SK-N-SH (cell line): Measurements from ENCODE around the gene FLYWCH2. TPM values are rescaled to one million over a fixed set of nuclear protein-coding genes. Genes with fewer than 3 reads are reported as not detected.

Experiments
- CTCF ChIA-PET: fragments of 300-600, 350-600 bp; formaldehyde crosslinking; extraction: SDS; loops from one replicate; lab custom pipeline; 2021; lab: Yijun Ruan, JAX
- POLR2A ChIA-PET: fragments of 350-600 bp; sonication (Branson Sonifier 250); formaldehyde crosslinking; extraction: SDS; loops from one replicate; lab custom pipeline; 2020; ENCODE audit warnings: antibody characterized with exemption, inconsistent platforms; lab: Yijun Ruan, JAX
- DNase-seq: peaks from one replicate; pipeline ENCODE4 v3.0.0; 2012
- H2AFZ ChIP-seq: fragments of 200-600 bp; sonication (generic); 2 replicates; pipeline ENCODE4 v1.8.1; 2016; ENCODE audit warnings: antibody characterized with exemption, mild to moderate bottlenecking, low read depth
- H3F3A ChIP-seq: fragments of 200-600 bp; sonication (generic); replicated peaks from 2 replicates; pipeline ENCODE3; 2016; ENCODE audit warnings: antibody characterized with exemption, mild to moderate bottlenecking; ENCODE audit not compliant: insufficient read depth
- H3K27ac ChIP-seq, 2 experiments: fragments of 200-500 bp in 1 of 2; fragments of 200-600 bp in 1 of 2; sonication (Bioruptor generic) in 1 of 2; sonication (generic), shearing (Covaris generic) in 1 of 2; 2 replicates each; pipeline versions ENCODE4 v1.5.1 to v1.6.1; 2014 to 2016; ENCODE audit warnings: low read depth in 2 of 2, inconsistent platforms in 1 of 2, low read length in 1 of 2, mild to moderate bottlenecking in 1 of 2, mixed read lengths in 1 of 2
- H3K27me3 ChIP-seq: fragments of 200-600 bp; sonication (generic), shearing (Covaris generic); 2 replicates; pipeline ENCODE4 v1.6.1; 2016; ENCODE audit warnings: mixed run types; ENCODE audit not compliant: insufficient read depth
- H3K36me3 ChIP-seq, 2 experiments: fragments of 200-500 bp in 1 of 2; fragments of 200-600 bp in 1 of 2; sonication (Bioruptor generic) in 1 of 2; sonication (generic) in 1 of 2; replicated peaks in 1 of 2; 2 replicates each; pipeline versions ENCODE3 to v1.5.1; 2014 to 2016; ENCODE audit warnings: low read length in 1 of 2, mild to moderate bottlenecking in 1 of 2; ENCODE audit not compliant: insufficient read depth in 2 of 2, control insufficient read depth in 1 of 2
- H3K4me1 ChIP-seq, 2 experiments: fragments of 200-500 bp in 1 of 2; fragments of 200-600 bp in 1 of 2; sonication (Bioruptor generic) in 1 of 2; sonication (generic), shearing (Covaris generic) in 1 of 2; 2 replicates each; pipeline versions ENCODE4 v1.5.1 to v1.6.1; 2014 to 2016; ENCODE audit warnings: low read depth in 1 of 2, low read length in 1 of 2, mixed run types in 1 of 2; ENCODE audit not compliant: insufficient read depth in 2 of 2, control insufficient read depth in 1 of 2
- H3K4me2 ChIP-seq: fragments of 200-600 bp; sonication (generic), shearing (Covaris generic); 2 replicates; pipeline ENCODE4 v1.6.1; 2017; ENCODE audit warnings: mixed run types
- H3K4me3 ChIP-seq, 2 experiments: fragments of 200-500 bp in 1 of 2; fragments of 200-600 bp in 1 of 2; sonication (Bioruptor generic) in 1 of 2; sonication (generic), shearing (Covaris generic) in 1 of 2; 2 replicates each; pipeline versions ENCODE4 v1.5.1 to v1.8.1; 2014 to 2016; ENCODE audit warnings: low read depth in 2 of 2, inconsistent platforms in 1 of 2, low read length in 1 of 2, mild to moderate bottlenecking in 1 of 2, mixed read lengths in 1 of 2, moderate library complexity in 1 of 2
- H3K79me2 ChIP-seq: fragments of 200-600 bp; sonication (generic); 2 replicates; pipeline ENCODE4 v1.8.1; 2017; ENCODE audit warnings: mild to moderate bottlenecking; ENCODE audit not compliant: insufficient read depth
- H3K9ac ChIP-seq: fragments of 200-600 bp; sonication (generic); 2 replicates; pipeline ENCODE4 v1.6.1; 2017; ENCODE audit warnings: mixed run types
- H3K9me2 ChIP-seq: fragments of 200-600 bp; sonication (generic); 2 replicates; pipeline ENCODE4 v1.6.1; 2017; ENCODE audit warnings: mixed run types
- H3K9me3 ChIP-seq: fragments of 200-600 bp; sonication (generic); 2 replicates; pipeline ENCODE4 v1.6.1; 2017; ENCODE audit warnings: mixed run types, mild to moderate bottlenecking, moderate library complexity
- H4K20me1 ChIP-seq: fragments of 200-600 bp; sonication (generic); 2 replicates; pipeline ENCODE4 v1.6.1; 2017; ENCODE audit warnings: mild to moderate bottlenecking, mixed run types; ENCODE audit not compliant: insufficient read depth
- ELF1 ChIP-seq: IDR thresholded peaks from 2 replicates; pipeline ENCODE4 v1.4.0; 2012
- GATA2 ChIP-seq: sonication (generic); formaldehyde crosslinking; IDR thresholded peaks from 2 replicates; pipeline ENCODE4 v1.5.0; 2020; ENCODE audit warnings: mild to moderate bottlenecking, missing genetic modification reagents
- IRF3 ChIP-seq: fragments of 150-350 bp; IDR thresholded peaks from 2 replicates; pipeline ENCODE4 v1.6.1; 2016; ENCODE audit warnings: mild to moderate bottlenecking, low read depth, low read length
- JUND ChIP-seq: IDR thresholded peaks from 2 replicates; pipeline ENCODE4 v1.4.0; 2012
- MAX ChIP-seq: IDR thresholded peaks from 2 replicates; pipeline ENCODE4 v1.4.0; 2012; ENCODE audit warnings: low read depth
- MXI1 ChIP-seq: IDR thresholded peaks from 2 replicates; pipeline ENCODE4 v1.6.1; 2012; ENCODE audit warnings: mild to moderate bottlenecking, low read depth, low read length, improper control_type of control experiment
- NRF1 ChIP-seq: IDR thresholded peaks from 2 replicates; pipeline ENCODE4 v1.6.1; 2012; ENCODE audit warnings: low read depth, mild to moderate bottlenecking, low read length
- PBX3 ChIP-seq: IDR thresholded peaks from 2 replicates; pipeline ENCODE4; 2012
- POLR2AphosphoS5 ChIP-seq: IDR thresholded peaks from 2 replicates; pipeline ENCODE4 v1.6.1; 2012; ENCODE audit warnings: low read depth, low read length
- RCOR1 ChIP-seq: fragments of 150-350 bp; IDR thresholded peaks from 2 replicates; pipeline ENCODE4 v1.6.1; 2017; ENCODE audit warnings: antibody characterized with exemption, low read length
- RFX5 ChIP-seq: IDR thresholded peaks from 2 replicates; pipeline ENCODE4 v1.6.1; 2012; ENCODE audit warnings: mild to moderate bottlenecking, improper control_type of control experiment, low read length
- TAF1 ChIP-seq: IDR thresholded peaks from 2 replicates; pipeline ENCODE4 v1.6.1; 2012; ENCODE audit warnings: low read depth, mild to moderate bottlenecking, low read length, moderate library complexity, borderline replicate concordance
- TCF12 ChIP-seq: IDR thresholded peaks from 2 replicates; pipeline ENCODE4 v1.4.0; 2012
- TEAD4 ChIP-seq: IDR thresholded peaks from 2 replicates; pipeline ENCODE4 v1.4.0; 2012; ENCODE audit warnings: mild to moderate bottlenecking, borderline replicate concordance; ENCODE audit not compliant: insufficient read depth
- YY1 ChIP-seq: IDR thresholded peaks from 2 replicates; pipeline ENCODE4 v1.4.0; 2012; ENCODE audit warnings: low read depth, mild to moderate bottlenecking
- ZBTB33 ChIP-seq: IDR thresholded peaks from 2 replicates; pipeline ENCODE4 v1.4.0; 2012; ENCODE audit warnings: low read depth, borderline replicate concordance
- WGBS: methylation state at CpG from one replicate; pipeline ENCODE4 v1.1.6; 2017; ENCODE audit warnings: low lambda C conversion rate; 5-methylcytosine and 5-hydroxymethylcytosine counted together
- polyA plus RNA-seq, 3 experiments: library from polyadenylated mRNA; depleted of rRNA; stranded (reverse); fragments of >200 nt; gene quantifications; 2 replicates each; pipeline ENCODE4 v1.2.3, GENCODE V29; 2012

The FLYWCH2 gene
- polyA plus RNA-seq, 1 of the 3 experiments (the other 2 are of a cell fraction) = 64.8 TPM

- Histone ChIP-seq H3K4me2 (no peak overlapping the region), H3K27ac (no peak overlapping the region), H3K9me2 (no peaks in the 10 kb centered on the region), H3F3A (peaks cover 5% of the 10 kb centered on the region), H3K36me3 (peaks cover 10 to 16% of the 10 kb centered on the region in 2 experiments), H3K4me1 (peaks cover 0 to 5% of the 10 kb centered on the region in 2 experiments; a peak in 1 of 4 replicates), H4K20me1 (no peaks in the 10 kb centered on the region), H3K4me3 (no peak overlapping the region), H3K9ac (no peak overlapping the region), H3K27me3 (no peaks in the 10 kb centered on the region), H3K79me2 (peaks cover 10% of the 10 kb centered on the region; the same call in 1 of the 2 replicates), H2AFZ (no peak overlapping the region), H3K9me3 (no peaks in the 10 kb centered on the region)
- no peak for DNase-seq
- ChIA-PET POLR2A (no interaction called here), CTCF (interaction anchor here (0.5 to 3.6 kb wide), 35 partner anchors 10 to 210 kb away, joined by 3 to 54 read pairs (median 6); partner anchors contain the start of genes FLYWCH1, FLYWCH2, PAQR4 and PRSS27)
- 76% methylated on average over 9 of the region's 9 CpGs for WGBS
- TF ChIP-seq POLR2AphosphoS5 (no peak), NRF1 (no peak), PBX3 (no peak), ZBTB33 (no peak), JUND (no peak), TAF1 (no peak), TCF12 (no peak), TEAD4 (no peak), MAX (no peak), IRF3 (no peak), RCOR1 (no peak), MXI1 (no peak), GATA2 (CRISPR knock-in tag) (no peak), YY1 (no peak), ELF1 (no peak), RFX5 (no peak)
Measured at GRCh38 chr16:2925951-2926649, 43.1 kb downstream of the FLYWCH2 start.
